Thoracic aorta (tissue), 2 donors: Measurements from ENCODE around the gene MAPT. TPM values are rescaled to one million over a fixed set of nuclear protein-coding genes. Genes with fewer than 3 reads are reported as not detected.

ENCODE experiments used
- ATAC-seq: fragments of 150-250 bp; one replicate; pipeline ENCODE4 v1.8.0; 2017; ENCODE audit warnings: low read depth; ENCODE audit not compliant: insufficient number of reproducible peaks, low FRiP score
- DNase-seq: peaks from one replicate; pipeline ENCODE4 v3.0.0-alpha.2; 2020; ENCODE audit warnings: low spot score
- H3K27ac ChIP-seq, 2 donors: fragments of 200-600 bp; sonication (generic); 1 replicate in 1 of 2; 2 replicates in 1 of 2; pipeline ENCODE4 v1.5.1; 2016; ENCODE audit warnings: mild to moderate bottlenecking in 2 of 2, moderate library complexity in 2 of 2
- H3K27me3 ChIP-seq: fragments of 200-600 bp; sonication (generic); replicated peaks from 2 replicates; pipeline ENCODE4 v1.6.0; 2016; ENCODE audit warnings: mild to moderate bottlenecking; ENCODE audit not compliant: insufficient read depth
- H3K36me3 ChIP-seq: fragments of 200-600 bp; sonication (generic); one replicate; pipeline ENCODE4 v1.5.1; 2016
- H3K4me1 ChIP-seq, 2 donors: fragments of 200-600 bp; sonication (generic); 1 replicate in 1 of 2; 2 replicates in 1 of 2; pipeline versions ENCODE4 v1.5.1 to v1.6.0; 2016; ENCODE audit warnings: low read depth in 2 of 2, mild to moderate bottlenecking in 1 of 2; ENCODE audit not compliant: control insufficient read depth in 1 of 2
- H3K4me3 ChIP-seq: fragments of 200-600 bp; sonication (generic); 2 replicates; pipeline ENCODE4 v1.5.1; 2016; ENCODE audit warnings: mild to moderate bottlenecking
- H3K9me3 ChIP-seq: fragments of 200-600 bp; sonication (generic); 2 replicates; pipeline ENCODE4 v1.5.1; 2016
- CTCF ChIP-seq: fragments of 200-600 bp; sonication (generic); IDR thresholded peaks from one replicate; pipeline ENCODE4 v1.5.1; 2019; ENCODE audit warnings: antibody characterized with exemption
- total RNA-seq, 2 donors: library from RNA; depleted of rRNA; stranded (reverse); fragments of >200 nt; gene quantifications; one replicate each; pipeline versions ENCODE4 v1.1.0 to v1.2.3, GENCODE V29; 2016

MAPT gene
- total RNA-seq, 2 donors from 2014 or later, result 3.1 to 4.6 TPM

DNA sequence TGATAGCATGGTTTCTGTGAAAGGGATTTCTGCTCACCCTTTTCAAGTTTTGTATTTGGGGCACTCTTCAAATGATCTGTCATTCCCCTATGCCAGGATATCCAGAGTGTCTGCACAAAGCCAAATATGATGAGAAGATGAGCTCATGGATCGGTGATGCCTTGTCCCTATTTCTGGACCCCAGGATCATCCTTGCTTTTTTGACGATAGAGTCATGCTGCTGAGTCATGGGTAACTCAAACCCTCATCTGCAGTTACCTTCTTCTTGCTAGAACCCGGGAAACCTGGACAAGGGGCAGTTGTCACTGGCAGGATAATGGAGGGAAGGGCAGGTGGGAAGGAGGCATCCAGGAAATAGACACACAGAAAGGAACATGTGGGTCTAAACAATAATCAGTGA, 17.8 kb upstream of the MAPT start:
- Histone ChIP-seq H3K27me3 (no peaks in the 10 kb centered on the region), H3K9me3 (no peaks in the 10 kb centered on the region), H3K4me1 (no peaks in the 10 kb centered on the region), H3K4me3 (no peak overlapping the region), H3K36me3 (no peaks in the 10 kb centered on the region), H3K27ac (no peak overlapping the region)
- no peak for TF ChIP-seq CTCF
- ATAC-seq, result no peak
- DNase-seq, result no peak

- no peaks in the 10 kb centered on the region for H3K9me3 ChIP-seq
- ATAC-seq (no peak), DNase-seq (no peak)
- TF ChIP-seq CTCF, result no peak
- no peaks in the 10 kb centered on the region for H3K27me3 ChIP-seq
- no peaks in the 10 kb centered on the region for H3K4me1 ChIP-seq
- no peak overlapping the region for H3K4me3 ChIP-seq
- no peaks in the 10 kb centered on the region for H3K36me3 ChIP-seq
- H3K27ac ChIP-seq, result no peak overlapping the region
These were observed 16.9 kb upstream of the MAPT start for GRCh38 chr17:45877467-45877866.

GRCh38 chr17:45883063-45883462, 11.3 kb upstream of the MAPT start:
- no peak overlapping the region for H3K27ac ChIP-seq
- no peaks in the 10 kb centered on the region for H3K27me3 ChIP-seq
- TF ChIP-seq CTCF, result no peak
- no peaks in the 10 kb centered on the region for H3K9me3 ChIP-seq
- ATAC-seq, result no peak
- no peaks in the 10 kb centered on the region for H3K36me3 ChIP-seq
- H3K4me1 ChIP-seq, result no peaks in the 10 kb centered on the region
- DNase-seq, result no peak
- no peak overlapping the region for H3K4me3 ChIP-seq

DNA sequence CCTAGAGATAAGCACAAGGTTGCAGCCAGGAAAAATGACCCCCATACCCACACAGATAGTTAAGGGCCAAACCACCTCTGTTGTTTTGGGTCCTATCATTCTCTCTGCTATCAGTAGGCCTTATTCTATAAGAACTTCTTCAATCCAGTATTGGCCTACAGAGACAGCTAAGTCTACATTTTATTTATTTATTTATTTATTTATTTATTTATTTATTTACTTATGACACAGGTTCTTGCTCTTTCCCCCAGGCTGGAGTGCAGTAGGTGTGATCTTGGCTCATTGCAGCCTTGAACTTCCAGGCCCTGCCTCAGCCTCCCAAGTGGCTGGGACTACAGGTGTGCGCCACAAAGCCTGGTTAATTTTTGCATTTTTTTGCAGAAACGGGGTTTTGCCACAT, 7.5 kb upstream of the MAPT start:
- no peak overlapping the region for H3K4me3 ChIP-seq
- no peaks in the 10 kb centered on the region for H3K27me3 ChIP-seq
- no peaks in the 10 kb centered on the region for H3K9me3 ChIP-seq
- ATAC-seq, result no peak
- no peak overlapping the region for H3K27ac ChIP-seq
- DNase-seq, result no peak
- TF ChIP-seq CTCF, result no peak
- no peaks in the 10 kb centered on the region for H3K36me3 ChIP-seq
- H3K4me1 ChIP-seq, result no peaks in the 10 kb centered on the region

DNA sequence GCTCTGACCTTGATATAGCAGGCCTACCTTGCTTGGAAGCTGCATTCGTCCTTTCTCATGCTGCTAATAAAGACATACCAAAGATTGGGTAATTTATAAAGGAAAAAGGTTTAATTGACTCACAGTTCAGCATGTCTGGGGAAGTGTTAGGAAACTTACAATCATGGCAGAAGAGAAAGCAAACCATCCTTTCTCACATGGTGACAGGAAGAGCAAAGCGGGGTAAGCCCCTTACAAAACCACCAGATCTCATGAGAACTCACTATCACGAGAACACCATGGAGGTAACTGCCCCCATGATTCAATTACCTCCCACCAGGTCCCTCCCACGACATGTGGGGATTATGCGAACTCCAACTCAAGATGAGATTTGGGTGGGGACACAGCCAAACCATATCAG, 6.0 kb upstream of the MAPT start:
- no peak for DNase-seq
- no peak for TF ChIP-seq CTCF
- no peak overlapping the region for H3K4me3 ChIP-seq
- ATAC-seq, result no peak
- H3K27ac ChIP-seq, result no peak overlapping the region
- no peaks in the 10 kb centered on the region for H3K9me3 ChIP-seq
- no peaks in the 10 kb centered on the region for H3K36me3 ChIP-seq
- no peaks in the 10 kb centered on the region for H3K27me3 ChIP-seq
- no peaks in the 10 kb centered on the region for H3K4me1 ChIP-seq
